OCI-LY7 (cell line): ENCODE measurements around the gene TAS1R2. TPM values are rescaled to one million over a fixed set of nuclear protein-coding genes. Genes with fewer than 3 reads are reported as not detected.
"Not testable (repeated sequence)": the region's sequence is repeated elsewhere in the genome, so short reads cannot be mapped to it uniquely, and the experiment has no call there.

Source experiments
- BruUV-seq: library from RNA; stranded (reverse); fragments of 400-500 nt; replicated peaks from 2 replicates; lab custom pipeline; 2021; lab: Mats Ljungman, UMichigan
- CTCF ChIA-PET: fragments of 300-600 bp; sonication (Branson Sonifier 250); formaldehyde crosslinking; loops from one replicate; lab custom pipeline; 2022; ENCODE audit warnings: antibody characterized with exemption; ENCODE audit not compliant: unreplicated experiment; lab: Charles Lee
- POLR2A ChIA-PET: fragments of 300-600 bp; sonication (Branson Sonifier 250); formaldehyde crosslinking; loops from one replicate; lab custom pipeline; 2022; ENCODE audit warnings: antibody characterized with exemption; lab: Charles Lee
- DNase-seq: peaks from one replicate; pipeline ENCODE4 v3.0.0-alpha.2; 2015; ENCODE audit warnings: low spot score
- H2AFZ ChIP-seq: fragments of 200-600 bp; sonication (generic), shearing (Covaris generic); 2 replicates; pipeline ENCODE4 v1.6.1; 2014; ENCODE audit warnings: mild to moderate bottlenecking, antibody characterized with exemption, low read length, moderate library complexity
- H3K27ac ChIP-seq: fragments of 200-600 bp; sonication (generic); 2 replicates; pipeline ENCODE4 v1.5.1; 2014; ENCODE audit warnings: mixed run types, low read depth, mild to moderate bottlenecking, moderate library complexity, low read length, inconsistent platforms; ENCODE audit not compliant: poor library complexity, severe bottlenecking
- H3K36me3 ChIP-seq: fragments of 200-600 bp; sonication (generic); 2 replicates; pipeline ENCODE4 v1.6.1; 2014; ENCODE audit warnings: mild to moderate bottlenecking, antibody characterized with exemption, low read length, moderate library complexity, mixed read lengths; ENCODE audit not compliant: insufficient read depth
- H3K4me1 ChIP-seq: fragments of 200-600 bp; sonication (generic); 2 replicates; pipeline ENCODE4 v1.5.1; 2014; ENCODE audit warnings: mild to moderate bottlenecking, low read length; ENCODE audit not compliant: insufficient read depth, poor library complexity, severe bottlenecking
- H3K4me2 ChIP-seq: fragments of 200-600 bp; sonication (generic); 2 replicates; pipeline ENCODE4 v1.6.1; 2014; ENCODE audit warnings: mild to moderate bottlenecking, low read length
- H3K4me3 ChIP-seq: fragments of 200-600 bp; sonication (generic); 2 replicates; pipeline ENCODE4 v1.5.1; 2014; ENCODE audit warnings: mild to moderate bottlenecking, low read depth, low read length; ENCODE audit not compliant: poor library complexity, severe bottlenecking
- H3K79me2 ChIP-seq: fragments of 200-600 bp; sonication (generic); 2 replicates; pipeline ENCODE4 v1.6.1; 2016; ENCODE audit warnings: low read depth, mild to moderate bottlenecking, low read length, moderate library complexity, mixed read lengths; ENCODE audit not compliant: insufficient read depth
- H3K9me2 ChIP-seq: fragments of 200-600 bp; sonication (generic); 2 replicates; pipeline ENCODE4 v1.6.1; 2016; ENCODE audit warnings: mild to moderate bottlenecking, low read length, mixed read lengths; ENCODE audit not compliant: insufficient read depth
- H3K9me3 ChIP-seq: fragments of 200-600 bp; sonication (generic); 2 replicates; pipeline ENCODE4 v1.6.1; 2014; ENCODE audit warnings: mild to moderate bottlenecking, mixed run types, low read length, mixed read lengths
- H4K20me1 ChIP-seq: fragments of 200-600 bp; sonication (generic); 2 replicates; pipeline ENCODE4 v1.6.1; 2014; ENCODE audit warnings: mild to moderate bottlenecking, antibody characterized with exemption, low read length, moderate library complexity, mixed read lengths; ENCODE audit not compliant: insufficient read depth
- CTCF ChIP-seq: fragments of 200-600 bp; sonication (generic); conservative IDR thresholded peaks from 2 replicates; pipeline ENCODE4 v1.5.1; 2014; ENCODE audit warnings: mild to moderate bottlenecking, antibody characterized with exemption, low read length, moderate library complexity, mixed read lengths
- EZH2phosphoT487 ChIP-seq: fragments of 200-600 bp; sonication (generic); IDR thresholded peaks from 2 replicates; pipeline ENCODE4 v1.6.1; 2018; ENCODE audit warnings: low read depth, borderline replicate concordance, mild to moderate bottlenecking, mixed run types, antibody characterized with exemption, low read length, moderate library complexity, mixed read lengths
- intact Hi-C: fragments of 100-400 bp; cut with micrococcal nuclease; formaldehyde crosslinking; loops from one replicate; pipeline ENCODE4 v1.10.0; 2022; ENCODE audit not compliant: unreplicated experiment
- total RNA-seq, 2 experiments: library from RNA; depleted of rRNA in 1 of 2; stranded (reverse); fragments of >200 nt in 1 of 2; shearing (Covaris generic) in 1 of 2; gene quantifications; 2 replicates each; pipeline ENCODE4 v1.2.3, GENCODE V29; 2014 to 2022

TAS1R2 gene
- total RNA-seq, 2 experiments from 2014 or later = not detected

DNA sequence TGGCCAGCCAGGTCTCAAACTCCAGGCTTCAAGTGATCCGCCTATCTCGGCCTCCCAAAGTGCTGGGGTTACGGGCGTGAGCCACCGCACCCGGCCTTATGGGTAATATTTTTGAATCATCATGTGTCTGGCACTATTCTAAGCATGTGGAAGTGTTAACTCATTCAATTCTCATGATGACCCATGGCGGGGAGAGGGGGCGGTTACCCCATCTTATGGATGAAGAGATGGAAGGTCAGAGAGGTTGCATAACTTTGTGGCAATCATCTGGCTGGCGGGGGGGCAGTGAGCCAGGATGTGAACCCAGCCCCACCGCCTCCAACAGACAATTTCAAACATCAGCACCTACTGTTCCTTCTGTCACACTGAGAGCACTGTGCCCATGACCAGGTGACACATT is 11.5 kb upstream of the TAS1R2 start:
- TF ChIP-seq CTCF = no peak
- Histone ChIP-seq H3K4me1 (no peaks in the 10 kb centered on the region), H3K36me3 (no peaks in the 10 kb centered on the region), H3K9me3 (no peaks in the 10 kb centered on the region), H3K9me2 (no peaks in the 10 kb centered on the region), H3K4me2 (no peak overlapping the region), H2AFZ (no peak overlapping the region), H3K79me2 (no peaks in the 10 kb centered on the region), H3K4me3 (no peak overlapping the region), H4K20me1 (no peaks in the 10 kb centered on the region), H3K27ac (no peak overlapping the region)
- intact Hi-C loops = no loop called here
- CTCF ChIA-PET = no interaction called here
- POLR2A ChIA-PET = no interaction called here
- no peak for DNase-seq
- no TSS peak for BruUV-seq

GRCh38 chr1:18870595-18870865 is 11.1 kb upstream of the TAS1R2 start:
- CTCF ChIA-PET, BruUV-seq, H3K9me2 ChIP-seq, H2AFZ ChIP-seq, POLR2A ChIA-PET, H3K36me3 ChIP-seq, DNase-seq, intact Hi-C loops, H4K20me1 ChIP-seq, H3K4me3 ChIP-seq, H3K27ac ChIP-seq, H3K4me2 ChIP-seq, H3K79me2 ChIP-seq, H3K9me3 ChIP-seq, H3K4me1 ChIP-seq: not testable (repeated sequence)

DNA sequence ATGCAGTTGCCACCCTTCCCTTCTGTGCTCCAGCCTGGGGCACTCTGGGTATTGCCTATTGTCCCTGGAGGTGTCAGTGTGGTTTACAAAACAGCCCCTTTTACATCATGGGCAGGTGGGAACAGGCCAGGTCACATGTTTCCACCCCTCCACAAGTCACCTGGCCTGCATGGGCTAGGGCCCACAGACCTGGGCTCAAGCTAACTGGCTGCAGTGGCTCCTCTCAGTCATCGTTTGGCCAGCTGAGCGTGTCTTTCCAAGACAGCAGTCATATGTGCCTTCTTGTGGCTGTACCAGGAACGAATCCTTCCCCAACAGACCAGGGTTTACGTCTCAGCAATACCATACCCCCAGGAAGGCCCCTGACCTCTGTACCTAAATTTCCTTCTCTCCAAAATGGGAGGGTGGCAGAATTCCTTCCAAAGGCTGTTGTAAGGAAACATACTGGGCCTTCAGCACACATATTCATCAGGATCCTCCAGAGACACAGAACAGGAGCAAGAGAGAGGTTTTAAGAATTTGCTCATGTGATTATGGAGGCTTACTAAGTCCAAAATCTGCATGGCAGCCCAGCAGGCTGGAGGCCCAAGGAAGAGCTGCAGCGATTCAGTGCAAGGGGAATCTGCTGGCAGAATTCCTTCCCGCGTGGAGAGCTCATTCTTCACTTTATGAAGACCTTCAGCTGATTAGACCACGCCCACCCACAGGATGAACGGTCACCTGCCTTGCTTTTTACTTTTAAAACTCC is 10.6 kb upstream of the TAS1R2 start:
- Histone ChIP-seq H3K9me3 (no peaks in the 10 kb centered on the region), H3K36me3 (no peaks in the 10 kb centered on the region), H3K79me2 (no peaks in the 10 kb centered on the region), H4K20me1 (no peaks in the 10 kb centered on the region), H3K4me2 (no peak overlapping the region), H3K4me1 (no peaks in the 10 kb centered on the region), H2AFZ (no peak overlapping the region), H3K27ac (no peak overlapping the region), H3K4me3 (no peak overlapping the region), H3K9me2 (no peaks in the 10 kb centered on the region)
- BruUV-seq = no TSS peak
- ChIA-PET CTCF (no interaction called here), POLR2A (no interaction called here)
- TF ChIP-seq EZH2phosphoT487 (no peak), CTCF (no peak)
- no peak for DNase-seq
- intact Hi-C loops = no loop called here
